NCI-H82 (cell line): ENCODE results near the gene HOXC11.
A peak's percentile ranks its signal among the peaks of the same experiment; 100 is the strongest.

Experiments used
- DNase-seq: peaks from one replicate; lab custom pipeline; 2025; lab: John Stamatoyannopoulos, UW

HOXC11 gene

DNA sequence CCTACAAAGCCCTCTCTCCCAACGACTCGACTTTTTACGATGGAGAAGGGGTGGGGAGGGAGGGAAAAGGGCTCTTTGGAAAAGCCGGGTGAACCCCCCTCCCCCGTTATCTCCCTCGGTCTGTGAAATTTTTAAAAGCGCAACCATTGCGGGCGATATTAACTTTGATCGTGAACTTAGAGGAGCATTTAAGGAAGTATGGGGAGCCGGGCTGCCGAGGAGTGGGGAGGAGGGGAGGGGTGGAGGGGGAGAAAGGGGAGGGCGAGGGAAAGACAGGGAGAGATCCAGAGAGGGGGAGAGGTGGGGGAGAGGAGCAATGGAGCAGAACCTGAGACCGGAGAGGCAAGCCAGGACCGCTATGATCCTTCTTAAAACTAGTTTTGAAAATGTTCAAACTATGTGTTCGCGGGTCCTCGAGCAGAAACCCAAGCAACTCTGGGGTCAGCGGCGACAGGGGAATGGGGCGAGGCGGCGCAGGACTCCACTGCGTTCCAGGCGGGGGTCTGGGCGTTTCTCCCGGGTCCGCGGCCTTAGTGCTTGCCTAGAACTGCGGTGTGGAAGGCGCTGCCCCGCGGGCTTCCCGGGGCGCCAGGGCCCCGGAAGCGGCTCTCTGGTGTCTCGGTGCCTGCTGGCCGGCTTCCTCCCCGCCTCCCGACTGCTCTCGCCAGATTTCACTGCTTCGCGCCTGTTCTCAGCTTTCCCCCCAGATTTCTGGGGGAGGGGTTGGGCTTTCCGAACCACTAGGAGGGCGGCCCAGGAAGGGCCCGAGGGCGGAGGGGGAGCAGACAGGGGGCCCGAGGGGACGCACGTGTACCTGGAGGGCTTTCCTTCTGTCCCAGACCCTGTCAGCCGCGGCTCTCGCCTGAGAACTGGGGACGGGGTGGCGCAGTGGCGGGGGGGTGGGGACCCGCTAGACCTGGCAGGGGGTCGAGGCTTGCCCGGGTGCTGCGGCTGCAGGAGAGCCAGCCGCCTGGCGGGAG is 1.4 kb downstream of the HOXC11 start, which contains the start of gene HOTAIR:
TSS of gene HOTAIR (minus strand) at position 871 of the 980 bp plus-strand sequence.
- DNase-seq: peak; percentile 64

DNA sequence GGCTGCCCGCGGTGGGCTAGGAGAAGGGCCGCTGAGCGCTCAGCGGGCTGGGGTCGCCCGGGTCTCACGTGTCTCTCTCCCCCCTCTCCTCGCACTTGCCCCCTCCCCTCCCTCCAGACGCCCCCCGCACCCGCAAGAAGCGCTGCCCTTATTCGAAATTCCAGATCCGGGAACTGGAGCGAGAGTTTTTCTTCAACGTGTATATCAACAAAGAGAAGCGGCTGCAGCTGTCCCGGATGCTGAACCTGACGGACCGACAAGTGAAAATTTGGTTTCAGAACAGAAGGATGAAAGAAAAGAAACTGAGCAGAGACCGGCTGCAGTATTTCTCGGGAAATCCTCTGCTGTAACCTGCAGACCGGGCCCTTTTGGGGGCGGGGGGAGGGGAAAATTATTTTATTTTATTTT is 2.1 kb downstream of the HOXC11 start:
- no peak for DNase-seq

DNA sequence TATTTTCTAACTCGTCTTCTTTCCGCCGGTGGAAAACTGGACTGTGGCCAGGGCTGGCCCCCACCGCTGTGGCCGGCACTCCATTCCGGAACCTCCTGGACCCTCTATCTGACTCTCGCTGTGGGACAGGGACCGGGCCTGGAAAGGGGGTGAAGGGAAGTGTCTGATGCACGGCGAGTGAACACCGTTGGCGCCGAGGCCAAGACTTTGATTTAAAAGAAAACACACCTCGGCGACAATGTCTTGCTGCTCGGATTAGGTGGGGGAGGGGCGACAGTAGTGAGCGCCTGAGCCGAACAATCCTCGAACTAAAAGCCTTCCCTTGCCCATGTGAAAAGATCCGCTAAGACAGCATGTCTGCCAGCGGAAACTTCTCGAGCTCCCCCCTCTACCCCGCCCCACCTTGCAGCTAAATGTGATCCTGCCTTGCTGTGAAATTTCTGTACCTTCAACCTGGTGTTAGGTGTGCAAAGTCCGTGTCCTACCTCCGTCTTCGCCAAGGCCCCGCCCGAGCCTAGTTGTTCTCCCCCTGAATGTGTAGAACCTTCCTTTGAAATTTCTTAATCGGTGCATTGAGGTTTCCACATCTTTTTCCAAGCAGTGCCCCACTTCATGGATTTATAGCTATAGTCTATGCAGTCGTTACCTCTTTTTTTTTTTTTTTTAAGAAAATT is 2.7 kb downstream of the HOXC11 start:
- no peak for DNase-seq

DNA sequence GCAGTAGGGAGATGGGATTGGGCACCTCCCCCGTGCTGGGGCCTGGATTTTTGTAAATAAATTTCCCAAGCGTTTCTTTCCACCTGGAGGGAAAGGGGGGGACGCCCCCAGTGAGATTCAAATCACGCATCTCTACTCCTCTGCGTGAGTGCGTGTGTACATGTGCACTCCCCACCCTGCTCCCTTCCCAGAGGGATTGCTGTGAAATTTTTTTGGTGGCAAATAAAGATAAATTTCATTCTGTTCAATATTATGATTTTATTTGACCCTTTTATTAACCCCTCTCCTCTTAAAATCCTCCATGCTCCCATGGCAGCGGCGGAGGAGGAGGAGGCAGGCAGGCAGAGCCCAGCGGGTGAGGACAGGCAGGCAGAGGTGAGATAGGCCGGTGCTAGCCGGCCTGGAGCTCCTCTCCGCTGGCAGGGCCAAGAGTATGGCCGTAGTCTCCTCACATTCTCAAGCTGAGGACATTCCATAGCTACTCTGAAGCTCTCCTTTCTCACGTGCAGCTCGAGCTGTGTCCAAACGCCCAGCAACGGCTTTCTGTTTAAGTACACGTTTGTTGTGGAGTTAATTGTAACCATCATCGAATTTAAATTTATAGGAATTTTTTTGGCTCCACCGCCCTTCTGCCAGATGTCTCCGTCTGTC is 3.4 kb downstream of the HOXC11 start:
- no peak for DNase-seq

DNA sequence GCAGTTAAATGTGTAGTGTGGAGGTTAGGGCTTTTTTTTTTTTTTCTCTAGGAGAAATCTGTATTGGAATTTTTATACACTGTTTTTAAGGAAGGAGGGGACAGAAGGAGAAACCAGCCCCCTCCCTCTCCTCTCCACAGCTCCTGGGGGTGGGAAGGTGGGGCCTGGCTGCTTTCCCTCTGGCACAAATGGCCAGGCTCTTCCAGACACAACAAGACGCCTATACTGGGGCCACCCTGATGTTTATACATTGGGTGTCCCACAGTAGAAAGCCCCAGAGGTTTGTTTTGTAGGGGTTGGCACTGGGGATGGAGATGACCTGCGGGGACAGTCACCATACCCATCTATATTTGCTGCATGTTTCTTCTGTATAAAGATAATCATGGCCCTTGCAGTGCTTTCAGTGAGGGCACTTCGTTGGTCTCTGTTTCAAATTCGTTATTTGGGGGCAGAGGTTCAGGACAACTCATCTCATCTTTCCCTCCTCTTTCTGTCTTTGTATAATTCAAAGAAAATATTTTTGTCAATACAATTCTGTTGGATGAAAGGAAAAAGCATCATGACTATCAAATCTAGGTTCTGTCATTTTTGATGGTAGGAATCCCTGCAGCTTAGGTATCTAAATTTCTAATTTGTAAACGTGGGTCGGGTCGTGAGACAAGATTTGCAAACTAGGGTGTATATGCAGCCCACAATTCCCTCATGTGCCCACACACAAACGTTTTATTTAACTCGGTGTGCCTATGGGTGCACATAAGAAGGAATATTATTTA is 4.1 kb downstream of the HOXC11 start:
- no peak for DNase-seq

DNA sequence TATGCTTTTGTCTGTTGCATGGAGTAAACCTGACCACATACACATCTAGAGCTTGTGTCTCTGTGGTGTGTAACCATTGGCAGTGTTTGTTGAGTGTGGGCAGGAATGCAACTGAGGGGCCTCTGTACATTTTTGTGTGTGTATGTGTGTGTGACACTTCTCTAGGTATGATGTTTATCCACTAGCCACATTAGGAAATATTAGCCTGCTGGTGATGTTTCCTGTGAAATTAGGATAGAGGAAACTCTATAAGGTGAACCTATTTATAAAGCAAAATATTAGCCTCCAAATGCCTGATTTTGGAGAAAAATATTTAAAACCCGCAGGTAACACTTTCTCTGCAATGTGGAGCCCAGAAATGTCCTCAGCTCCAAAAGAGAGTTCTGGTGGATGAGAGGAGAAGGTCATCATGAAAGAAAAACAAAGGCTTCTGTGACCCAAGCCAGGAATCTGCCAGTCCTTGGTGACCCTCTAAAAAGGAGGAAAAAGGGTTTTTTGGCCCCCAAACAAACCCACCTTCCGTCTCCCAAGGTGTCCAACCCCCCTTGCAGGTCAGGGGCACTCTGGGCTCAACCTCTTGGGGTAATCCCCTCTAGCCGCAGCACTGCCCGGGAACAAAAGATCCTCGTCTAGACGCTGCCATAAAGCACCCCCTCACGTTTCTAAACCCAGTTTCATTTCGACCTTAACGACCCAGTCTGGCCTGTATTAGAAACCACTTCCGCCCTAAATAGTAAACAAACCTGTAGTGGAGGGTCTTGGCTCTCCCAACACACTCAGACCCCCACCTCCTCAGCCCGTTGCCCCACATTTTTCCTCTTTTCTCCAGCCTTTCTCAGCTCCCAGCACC is 4.9 kb downstream of the HOXC11 start:
- DNase-seq: no peak

DNA sequence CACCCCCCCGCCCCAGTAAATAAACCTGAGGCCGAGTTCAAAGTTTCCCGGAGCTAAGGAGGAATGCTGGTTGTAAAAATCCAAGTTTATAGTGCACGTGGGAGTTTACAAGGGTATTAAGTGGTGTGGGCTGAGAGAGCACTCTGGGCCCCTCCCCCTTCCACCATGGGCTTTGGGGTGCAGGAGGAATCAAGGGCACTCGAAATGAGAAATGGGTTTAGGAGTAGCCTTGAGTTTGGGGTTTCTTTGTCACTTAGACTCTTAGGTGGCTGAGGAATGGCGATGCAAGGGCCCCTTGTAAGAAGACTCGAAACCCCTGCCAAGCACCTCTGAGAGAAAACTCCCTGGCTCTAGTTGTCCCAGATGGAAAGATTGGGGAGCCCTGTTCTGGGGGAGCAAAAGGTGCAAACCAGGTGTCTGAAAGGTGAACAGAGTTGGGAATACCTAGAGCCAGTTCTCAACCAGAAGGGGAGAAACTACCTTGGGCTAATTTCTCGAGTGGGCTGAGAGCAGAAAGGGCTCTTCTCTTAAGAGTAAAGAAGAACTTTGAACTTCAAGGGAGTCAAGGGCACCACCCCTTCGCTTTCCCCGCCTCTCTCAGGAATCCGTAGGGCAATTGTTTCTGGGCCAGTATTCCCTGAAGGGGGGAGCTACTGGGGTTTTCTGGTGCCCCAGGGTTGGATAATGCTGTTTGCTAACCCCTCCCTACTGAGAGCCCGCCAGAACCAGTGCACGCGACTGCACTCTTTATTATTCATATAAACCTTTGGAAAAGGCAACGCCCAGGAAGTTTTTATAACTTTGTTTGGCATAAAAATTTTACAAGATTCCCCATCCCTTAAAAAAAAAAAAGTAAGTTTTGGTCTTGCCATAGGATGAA is 5.8 kb downstream of the HOXC11 start:
- no peak for DNase-seq

DNA sequence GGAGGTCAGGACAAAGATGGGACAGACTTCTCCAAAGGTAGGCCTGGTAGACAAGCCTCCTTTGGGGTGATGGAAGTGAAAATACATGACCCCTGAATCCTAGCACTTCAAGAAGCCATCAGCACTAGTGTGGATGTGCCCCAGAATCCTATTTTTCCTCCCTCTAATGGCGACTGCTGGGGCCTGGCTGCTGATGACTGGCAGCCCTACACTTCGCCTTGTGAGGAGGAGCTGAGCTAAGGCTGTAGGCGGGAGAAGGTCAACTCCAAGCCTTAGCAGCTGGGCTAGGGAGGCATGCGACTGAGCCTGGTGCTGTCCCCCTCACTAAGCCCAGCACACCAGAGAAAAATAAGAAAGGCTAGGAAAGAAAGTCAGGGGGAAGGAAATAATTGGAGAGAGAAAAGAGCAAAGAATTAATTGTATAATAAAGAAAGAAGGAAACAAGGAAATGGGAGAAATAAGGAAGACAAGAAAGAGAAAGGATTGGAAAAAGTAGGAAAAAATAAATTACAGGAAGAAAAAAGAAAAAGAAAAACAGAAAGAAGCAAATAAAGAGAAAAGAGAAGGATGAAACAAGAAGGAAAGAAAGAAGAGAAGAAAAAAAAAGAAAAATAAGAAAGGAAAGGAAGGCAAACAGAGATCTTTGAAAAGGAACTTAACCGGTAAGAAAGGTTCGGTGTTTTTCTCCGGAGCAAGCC is 7.3 kb downstream of the HOXC11 start:
- peak; percentile 46 for DNase-seq

DNA sequence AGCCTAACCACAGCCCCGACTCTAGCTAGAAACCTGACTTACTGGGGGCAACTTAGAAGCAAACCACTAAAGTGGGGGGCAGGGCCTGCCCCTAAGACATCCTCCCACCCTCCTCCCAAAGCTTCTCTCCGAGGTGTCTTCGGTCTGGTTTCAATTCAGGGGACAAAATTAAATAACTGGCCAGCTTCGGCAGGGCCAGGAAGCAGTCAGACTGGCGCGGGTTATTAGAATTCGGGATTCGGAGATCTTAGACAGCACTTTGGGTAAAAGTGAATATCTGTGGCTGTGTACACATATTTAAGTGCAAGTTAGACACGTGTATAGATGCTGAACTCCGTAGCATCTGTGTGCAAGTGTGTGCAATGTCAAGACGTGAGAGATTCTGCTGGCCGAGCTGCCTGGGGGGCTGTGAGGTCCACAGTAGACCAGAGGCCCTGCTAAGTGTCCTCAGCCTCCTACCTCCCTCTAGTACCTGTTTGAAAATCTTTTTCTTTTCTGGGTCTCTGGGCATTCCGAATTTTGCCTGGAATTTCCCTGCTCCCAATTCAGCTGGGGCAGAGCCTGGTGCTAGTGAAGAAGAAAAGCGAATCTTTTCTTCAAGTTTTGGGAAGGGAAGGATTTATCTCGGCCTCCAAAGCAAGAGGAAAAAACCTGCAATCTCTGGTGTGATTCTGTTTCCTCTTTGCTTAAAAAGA is 8.0 kb downstream of the HOXC11 start:
- DNase-seq: no peak

DNA sequence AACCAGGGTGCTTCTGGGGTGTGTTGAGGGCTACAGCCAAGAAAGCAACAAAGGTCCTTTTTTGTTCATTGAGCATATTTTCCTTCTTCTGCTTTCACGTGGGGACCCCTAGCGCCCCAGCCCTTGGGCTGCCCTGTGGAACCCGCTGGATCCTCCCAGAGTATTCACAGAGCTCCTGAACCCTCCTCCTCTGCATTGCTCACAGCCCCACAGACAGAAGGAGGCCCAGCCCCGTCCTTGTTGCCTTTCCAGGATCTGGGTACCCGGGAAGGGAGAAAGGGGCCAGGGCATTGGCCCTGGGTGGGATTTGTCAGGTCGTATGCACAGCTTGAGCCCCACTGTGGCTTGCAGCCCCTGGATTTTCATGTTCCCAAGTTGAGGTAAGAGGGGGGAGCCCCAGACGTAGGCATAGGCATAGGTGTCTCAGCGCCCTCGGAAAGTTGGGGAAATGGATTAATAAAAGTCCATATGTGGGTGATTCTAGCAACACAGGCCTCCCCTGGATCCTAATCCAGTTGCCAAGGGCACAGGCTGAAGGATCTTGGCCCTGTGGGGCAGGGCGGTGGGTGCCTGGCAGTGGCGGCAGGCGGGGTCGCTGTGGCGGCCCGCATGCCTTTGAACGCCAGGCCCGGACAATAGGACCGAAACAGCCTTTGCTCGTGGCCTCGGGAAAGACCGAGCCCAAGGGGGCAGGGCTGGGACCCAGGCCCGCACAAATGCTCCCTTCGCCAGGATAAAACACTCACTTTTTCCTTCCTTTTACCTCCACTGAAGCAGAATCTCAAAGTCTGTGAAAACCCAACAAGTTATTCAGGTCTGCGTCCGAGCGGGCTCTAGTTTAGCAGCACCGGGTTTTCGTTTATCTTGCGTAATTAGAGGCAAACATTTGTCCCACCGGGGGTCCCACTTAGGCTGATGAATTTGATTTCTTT is 9.0 kb downstream of the HOXC11 start:
- DNase-seq: no peak

DNA sequence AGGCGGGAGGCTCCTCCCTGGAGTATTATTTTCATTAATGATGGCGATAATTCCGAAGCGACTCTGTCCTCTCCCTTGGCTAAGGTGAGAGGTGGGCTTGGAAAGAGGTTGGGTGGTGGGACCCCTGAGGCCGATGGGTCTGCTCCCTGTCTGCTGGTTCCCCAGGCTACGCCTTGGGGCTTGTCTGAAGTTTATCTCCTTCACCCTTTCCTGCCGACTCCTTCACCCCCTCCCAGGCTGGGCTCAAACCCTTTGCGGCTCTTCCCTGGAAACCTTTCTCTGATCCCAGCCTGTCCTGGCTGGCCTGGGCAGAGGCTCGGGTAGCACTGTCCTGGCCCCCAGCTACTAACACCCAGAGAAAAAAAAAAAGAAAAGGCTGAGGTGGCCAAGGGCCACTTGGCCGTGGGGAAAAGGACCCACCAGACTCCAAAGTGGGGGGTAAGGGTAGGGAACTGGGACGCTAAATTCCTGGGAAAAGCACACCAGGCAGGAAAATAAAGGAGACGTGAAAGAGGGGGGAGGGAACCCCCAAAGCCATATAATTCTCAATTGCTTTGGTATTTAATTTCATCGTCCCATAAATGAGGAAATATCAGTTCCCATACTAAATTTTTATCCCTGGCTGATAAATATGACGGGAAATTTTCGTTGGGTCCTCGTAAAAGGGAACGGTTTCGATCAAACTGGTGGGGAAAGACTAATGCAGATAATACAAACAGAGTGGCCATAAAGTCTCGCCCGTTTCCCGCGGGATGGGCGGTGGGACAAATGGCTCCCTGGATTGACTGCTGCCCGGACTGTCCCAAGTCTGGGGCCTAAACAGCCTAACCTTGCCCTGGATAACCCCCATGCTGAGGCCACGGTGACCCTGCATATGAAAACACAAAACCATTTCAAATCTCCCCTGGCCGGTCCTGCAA is 10.0 kb downstream of the HOXC11 start:
- DNase-seq: no peak

DNA sequence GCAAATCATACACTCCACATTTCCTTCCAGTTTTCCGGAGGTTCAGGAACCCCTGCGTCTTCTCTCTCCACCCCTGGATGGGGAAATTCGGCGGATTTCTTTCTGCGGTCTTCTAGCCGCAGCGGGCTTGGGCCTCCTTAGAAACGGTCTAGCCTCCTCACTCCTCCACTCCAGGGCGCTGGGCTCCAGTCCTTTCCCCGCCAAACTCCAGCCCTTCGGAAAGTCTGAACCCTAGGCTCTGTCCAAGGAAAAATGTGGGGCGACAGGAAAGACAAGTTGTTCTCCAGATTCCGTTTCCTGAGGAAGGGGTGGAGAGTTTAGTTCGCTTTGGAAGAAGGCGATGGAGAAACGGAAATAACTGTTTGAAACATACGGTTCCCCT is 10.6 kb downstream of the HOXC11 start:
- no peak for DNase-seq

DNA sequence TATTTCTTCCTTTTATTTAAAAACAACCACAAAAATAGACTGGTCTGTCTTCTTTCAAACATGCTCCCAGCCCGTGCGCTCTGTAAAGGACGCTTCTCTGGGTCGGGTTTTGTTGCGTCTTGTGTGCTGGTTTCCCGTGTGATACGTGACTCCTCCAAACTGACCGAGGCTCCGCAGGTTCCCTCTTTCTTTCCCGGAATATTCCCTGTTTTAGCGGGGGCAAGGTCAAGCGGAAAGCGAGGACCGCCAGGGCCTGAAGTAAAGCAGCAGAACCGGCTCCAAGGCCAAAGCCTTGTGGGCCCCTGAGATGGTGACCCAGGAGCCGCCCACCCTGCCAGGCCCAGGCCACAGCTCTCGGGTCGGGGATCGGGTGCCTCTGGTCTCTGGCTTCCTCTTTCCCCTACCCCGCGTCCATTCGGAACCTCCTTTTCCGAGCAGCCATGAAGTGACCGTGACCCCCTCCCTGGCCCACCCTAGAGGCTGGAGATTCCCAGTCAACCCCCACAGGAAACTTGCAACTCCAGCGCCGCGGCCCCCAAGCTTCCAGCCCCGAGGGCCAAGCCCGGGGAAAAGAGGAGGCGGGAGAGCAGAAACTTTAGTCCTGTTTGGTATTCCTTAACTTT is 11.1 kb downstream of the HOXC11 start:
- DNase-seq: no peak

DNA sequence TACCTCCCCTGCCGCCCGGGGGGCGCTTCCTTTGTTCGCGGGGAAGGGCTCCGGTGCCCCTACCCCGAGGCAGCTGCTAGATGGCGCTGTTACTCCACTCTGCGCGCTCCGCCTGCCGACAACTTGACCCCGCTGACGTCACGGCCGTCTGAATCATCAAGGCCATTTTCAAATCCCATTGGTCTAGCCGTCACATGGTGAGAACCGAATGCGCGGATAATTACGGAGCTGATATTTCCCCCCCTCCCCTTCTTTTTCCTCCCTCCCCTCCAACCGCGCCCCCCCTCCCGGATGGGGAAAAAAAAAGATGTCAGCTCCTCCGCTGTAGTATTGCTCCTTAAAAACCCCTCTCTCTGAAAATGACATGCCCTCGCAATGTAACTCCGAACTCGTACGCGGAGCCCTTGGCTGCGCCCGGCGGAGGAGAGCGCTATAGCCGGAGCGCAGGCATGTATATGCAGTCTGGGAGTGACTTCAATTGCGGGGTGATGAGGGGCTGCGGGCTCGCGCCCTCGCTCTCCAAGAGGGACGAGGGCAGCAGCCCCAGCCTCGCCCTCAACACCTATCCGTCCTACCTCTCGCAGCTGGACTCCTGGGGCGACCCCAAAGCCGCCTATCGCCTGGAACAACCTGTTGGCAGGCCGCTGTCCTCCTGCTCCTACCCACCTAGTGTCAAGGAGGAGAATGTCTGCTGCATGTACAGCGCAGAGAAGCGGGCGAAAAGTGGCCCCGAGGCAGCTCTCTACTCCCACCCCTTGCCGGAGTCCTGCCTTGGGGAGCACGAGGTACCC is 12.2 kb downstream of the HOXC11 start, which contains the start of gene HOXC10:
TSS of gene HOXC10 (plus strand) at position 246 of the 791 bp plus-strand sequence. CDS start at position 360, 114 bp downstream.
- DNase-seq: peak; percentile 99

DNA sequence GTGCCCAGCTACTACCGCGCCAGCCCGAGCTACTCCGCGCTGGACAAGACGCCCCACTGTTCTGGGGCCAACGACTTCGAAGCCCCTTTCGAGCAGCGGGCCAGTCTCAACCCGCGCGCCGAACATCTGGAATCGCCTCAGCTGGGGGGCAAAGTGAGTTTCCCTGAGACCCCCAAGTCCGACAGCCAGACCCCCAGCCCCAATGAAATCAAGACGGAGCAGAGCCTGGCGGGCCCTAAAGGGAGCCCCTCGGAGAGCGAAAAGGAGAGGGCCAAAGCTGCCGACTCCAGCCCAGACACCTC is 12.7 kb downstream of the HOXC11 start:
- DNase-seq: no peak
